Measurements from ENCODE around the gene SUN1. TPM values are rescaled to one million over a fixed set of nuclear protein-coding genes. Genes with fewer than 3 reads are reported as not detected.

SUN1 gene
- polyA plus RNA-seq, 1 of the 3 experiments (the other 2 are of a cell fraction) = 369 TPM

DNA sequence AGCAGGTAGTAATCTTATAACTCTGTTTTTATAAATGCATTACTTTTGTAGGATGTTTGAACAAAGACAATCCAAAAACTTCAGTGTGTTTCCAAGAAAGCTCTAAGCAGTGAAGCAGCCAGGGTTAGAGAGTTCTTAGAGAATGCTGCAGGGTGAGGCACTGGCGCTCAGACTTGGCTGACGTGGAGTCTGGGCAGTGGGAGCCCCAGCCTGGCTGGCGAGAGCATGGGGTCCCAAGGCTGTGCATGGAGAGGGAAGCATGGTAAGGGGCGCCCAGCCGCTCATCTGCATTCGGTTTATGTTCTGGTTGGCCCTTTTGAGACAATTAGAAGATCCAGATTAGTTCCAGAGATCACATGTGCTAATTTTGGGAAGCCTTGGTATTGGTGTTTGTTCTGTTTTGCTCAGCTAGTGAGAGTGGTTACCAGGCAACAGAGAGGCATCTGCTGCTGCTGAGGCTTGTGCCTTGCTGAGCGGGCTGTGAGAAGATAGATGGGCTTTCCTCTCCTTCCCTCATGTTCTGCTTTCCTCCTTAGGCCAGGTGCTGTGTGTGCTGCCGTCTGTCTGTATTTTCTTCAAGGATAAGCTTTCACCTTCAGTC lies 10.3 kb downstream of the SUN1 start:
- CTCF ChIA-PET = interaction anchor here (1.2 to 11.8 kb wide), 5 partner anchors 11 to 151 kb away, joined by 3 to 112 read pairs (median 5); partner anchors contain the start of genes GET4 and SUN1
- TF ChIP-seq MXI1 (IDR thresholded peaks at IDR 0.05; ENCODE audit: low read depth, low read length) (peak; percentile 55; the same call in 1 of the 2 replicates), FOXJ3 (CRISPR knock-in tag; IDR thresholded peaks at IDR 0.05) (no peak), GABPA (IDR thresholded peaks at IDR 0.05; ENCODE audit: low read depth) (no peak), NFIC (IDR thresholded peaks at IDR 0.05; ENCODE audit: borderline replicate concordance) (no peak), GATA2 (CRISPR knock-in tag; IDR thresholded peaks at IDR 0.05) (peak; percentile 37; the same call in 1 of the 2 replicates)
- TF ChIP-seq, protein P1, sequence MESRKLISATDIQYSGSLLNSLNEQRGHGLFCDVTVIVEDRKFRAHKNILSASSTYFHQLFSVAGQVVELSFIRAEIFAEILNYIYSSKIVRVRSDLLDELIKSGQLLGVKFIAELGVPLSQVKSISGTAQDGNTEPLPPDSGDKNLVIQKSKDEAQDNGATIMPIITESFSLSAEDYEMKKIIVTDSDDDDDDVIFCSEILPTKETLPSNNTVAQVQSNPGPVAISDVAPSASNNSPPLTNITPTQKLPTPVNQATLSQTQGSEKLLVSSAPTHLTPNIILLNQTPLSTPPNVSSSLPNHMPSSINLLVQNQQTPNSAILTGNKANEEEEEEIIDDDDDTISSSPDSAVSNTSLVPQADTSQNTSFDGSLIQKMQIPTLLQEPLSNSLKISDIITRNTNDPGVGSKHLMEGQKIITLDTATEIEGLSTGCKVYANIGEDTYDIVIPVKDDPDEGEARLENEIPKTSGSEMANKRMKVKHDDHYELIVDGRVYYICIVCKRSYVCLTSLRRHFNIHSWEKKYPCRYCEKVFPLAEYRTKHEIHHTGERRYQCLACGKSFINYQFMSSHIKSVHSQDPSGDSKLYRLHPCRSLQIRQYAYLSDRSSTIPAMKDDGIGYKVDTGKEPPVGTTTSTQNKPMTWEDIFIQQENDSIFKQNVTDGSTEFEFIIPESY (IDR thresholded peaks at IDR 0.05; ENCODE audit: borderline replicate concordance, low read depth) = no peak
- Histone ChIP-seq H3K27me3 (ENCODE audit: insufficient read depth) (no peaks in the 10 kb centered on the region), H2AFZ (ENCODE audit: low read depth) (no peak overlapping the region), H3K27ac (ENCODE audit: low read depth in 2 of 2, low read length in 1 of 2) (peak overlapping the region in 1 of 2 experiments; percentile 55; a peak in 1 of 4 replicates), H3K9ac (no peak overlapping the region), H3K9me3 (no peaks in the 10 kb centered on the region), H3K9me2 (no peaks in the 10 kb centered on the region), H3K79me2 (ENCODE audit: insufficient read depth) (peaks cover 66% of the 10 kb centered on the region), H3K4me2 (no peak overlapping the region), H3K4me1 (ENCODE audit: control insufficient read depth in 1 of 2, insufficient read depth in 2 of 2, low read depth in 1 of 2, low read length in 1 of 2) (peaks cover 0 to 10% of the 10 kb centered on the region in 2 experiments; a peak in 1 of 4 replicates), H4K20me1 (ENCODE audit: insufficient read depth) (peaks cover 4% of the 10 kb centered on the region), H3F3A (replicated peaks; ENCODE audit: insufficient read depth) (no peaks in the 10 kb centered on the region), H3K36me3 (replicated peaks in 1 of 2; ENCODE audit: control insufficient read depth in 1 of 2, insufficient read depth in 2 of 2, low read length in 1 of 2) (peaks cover 51 to 58% of the 10 kb centered on the region in 2 experiments), H3K4me3 (ENCODE audit: low read depth in 2 of 2, low read length in 1 of 2) (no peak overlapping the region)
- POLR2A ChIA-PET = interaction anchor here (0.6 kb wide), 1 partner anchor 536 kb away, joined by 3 read pairs; no protein-coding TSS in a partner anchor
- WGBS (ENCODE audit: low lambda C conversion rate) = 87% methylated on average over 8 of the region's 8 CpGs
- DNase-seq = peak; percentile 82

DNA sequence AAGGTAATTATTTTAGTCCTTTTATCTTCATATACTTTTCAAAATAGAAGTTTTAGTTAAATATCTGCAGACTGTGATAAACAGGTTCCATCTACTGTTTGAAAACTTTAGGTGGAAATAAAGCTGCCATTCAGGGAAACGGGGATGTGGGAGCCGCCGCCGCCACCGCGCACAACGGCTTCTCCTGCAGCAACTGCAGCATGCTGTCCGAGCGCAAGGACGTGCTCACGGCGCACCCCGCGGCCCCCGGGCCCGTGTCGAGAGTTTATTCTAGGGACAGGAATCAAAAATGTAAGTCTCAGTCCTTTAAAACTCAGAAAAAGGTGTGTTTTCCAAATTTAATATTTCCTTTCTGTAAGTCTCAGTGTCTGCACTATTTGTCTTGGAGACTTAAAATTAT lies 11.0 kb downstream of the SUN1 start:
- Histone ChIP-seq H3K4me1 (ENCODE audit: control insufficient read depth in 1 of 2, insufficient read depth in 2 of 2, low read depth in 1 of 2, low read length in 1 of 2) (peaks cover 0 to 10% of the 10 kb centered on the region in 2 experiments; a peak in 1 of 4 replicates), H3K27me3 (ENCODE audit: insufficient read depth) (no peaks in the 10 kb centered on the region), H2AFZ (ENCODE audit: low read depth) (no peak overlapping the region), H3K9me3 (no peaks in the 10 kb centered on the region), H4K20me1 (ENCODE audit: insufficient read depth) (no peaks in the 10 kb centered on the region), H3K79me2 (ENCODE audit: insufficient read depth) (peaks cover 59% of the 10 kb centered on the region), H3K4me2 (no peak overlapping the region), H3F3A (replicated peaks; ENCODE audit: insufficient read depth) (no peaks in the 10 kb centered on the region), H3K9me2 (no peaks in the 10 kb centered on the region), H3K9ac (no peak overlapping the region), H3K4me3 (ENCODE audit: low read depth in 2 of 2, low read length in 1 of 2) (no peak overlapping the region), H3K36me3 (replicated peaks in 1 of 2; ENCODE audit: control insufficient read depth in 1 of 2, insufficient read depth in 2 of 2, low read length in 1 of 2) (peaks cover 54 to 55% of the 10 kb centered on the region in 2 experiments), H3K27ac (ENCODE audit: low read depth in 2 of 2, low read length in 1 of 2) (no peak overlapping the region; a peak in 1 of 4 replicates)
- ChIA-PET CTCF (interaction anchor here (1.7 to 11.8 kb wide), 2 partner anchors 31 to 57 kb away, joined by 5 to 112 read pairs; partner anchors contain the start of gene GET4), POLR2A (interaction anchor here (0.6 kb wide), 1 partner anchor 537 kb away, joined by 3 read pairs; no protein-coding TSS in a partner anchor)
- 95% methylated on average over 17 of the region's 17 CpGs for WGBS (ENCODE audit: low lambda C conversion rate)
- no peak for DNase-seq
- TF ChIP-seq YY1 (IDR thresholded peaks at IDR 0.05; ENCODE audit: low read depth) (no peak), RAD21 (IDR thresholded peaks at IDR 0.05; ENCODE audit: low read length) (no peak), NRF1 (IDR thresholded peaks at IDR 0.05; ENCODE audit: low read depth, low read length) (no peak), SMC3 (IDR thresholded peaks at IDR 0.05; ENCODE audit: low read depth, low read length) (no peak)
